Fibroblast of mammary gland (primary cell): ENCODE measurements around the gene TCP11.

Source experiments
- DNase-seq: peaks from one replicate; pipeline ENCODE4 v3.0.0-alpha.2; 2010; ENCODE audit warnings: low read depth
- H3K4me3 ChIP-seq: 2 replicates; pipeline ENCODE4 v1.5.1; 2011; ENCODE audit warnings: low read depth, mild to moderate bottlenecking, low read length, moderate library complexity; ENCODE audit not compliant: control insufficient read depth
- CTCF ChIP-seq: conservative IDR thresholded peaks from 2 replicates; pipeline ENCODE4 v1.5.1; 2011; ENCODE audit warnings: low read depth, low read length, inconsistent platforms; ENCODE audit not compliant: control insufficient read depth, insufficient read depth

TCP11 gene

GRCh38 chr6:35076997-35077712 is 64.0 kb downstream of the TCP11 start:
- no peak for TF ChIP-seq CTCF
- no peak overlapping the region for H3K4me3 ChIP-seq
- no peak for DNase-seq

GRCh38 chr6:35073766-35074471 is 67.2 kb downstream of the TCP11 start:
- H3K4me3 ChIP-seq = no peak overlapping the region
- no peak for DNase-seq
- no peak for TF ChIP-seq CTCF

GRCh38 chr6:35073211-35073610 is 67.9 kb downstream of the TCP11 start:
- no peak for TF ChIP-seq CTCF
- DNase-seq = no peak

GRCh38 chr6:35072698-35073055 is 68.5 kb downstream of the TCP11 start:
- no peak overlapping the region for H3K4me3 ChIP-seq
- TF ChIP-seq CTCF = no peak
- DNase-seq = no peak

More at GRCh38 chr6:35073211-35073610, 67.9 kb downstream of the TCP11 start:
- no peak overlapping the region for H3K4me3 ChIP-seq

GRCh38 chr6:35072051-35072697 is 69.0 kb downstream of the TCP11 start:
- DNase-seq = no peak
- no peak overlapping the region for H3K4me3 ChIP-seq
- TF ChIP-seq CTCF = no peak

- no peak overlapping the region for H3K4me3 ChIP-seq
- no peak for DNase-seq
- TF ChIP-seq CTCF = no peak
These were observed 69.7 kb downstream of the TCP11 start for GRCh38 chr6:35071347-35071994.
